IMR-90 (cell line): ENCODE data around the gene KDM5B. TPM values are rescaled to one million over a fixed set of nuclear protein-coding genes. Genes with fewer than 3 reads are reported as not detected.

Source experiments
- ATAC-seq: fragments of 200-7000 bp; cut with Tn5 transposase; 2 replicates; pipeline ENCODE4 v1.9.1; 2020; ENCODE audit warnings: low read depth, mild to moderate bottlenecking, moderate library complexity
- BruUV-seq: library from RNA; stranded (reverse); fragments of 400-500 nt; replicated peaks from 2 replicates; lab custom pipeline; 2021; lab: Mats Ljungman, UMichigan
- CTCF ChIA-PET: fragments of 300-600 bp; formaldehyde crosslinking; extraction: SDS; loops from one replicate; lab custom pipeline; 2021; ENCODE audit warnings: antibody characterized with exemption; lab: Yijun Ruan, JAX
- POLR2A ChIA-PET: fragments of 300-600 bp; sonication (Branson Sonifier 250); formaldehyde crosslinking; loops from one replicate; lab custom pipeline; 2022; ENCODE audit warnings: antibody characterized with exemption; ENCODE audit not compliant: unreplicated experiment; lab: Charles Lee
- DNase-seq: peaks from one replicate; pipeline ENCODE4 v3.0.0; 2013
- H2AFZ ChIP-seq: replicated peaks from 2 replicates; pipeline ENCODE3; 2013; ENCODE audit warnings: low read length, mild to moderate bottlenecking; ENCODE audit not compliant: poor library complexity
- H2AK5ac ChIP-seq: 2 replicates; pipeline ENCODE4 v1.6.1; 2013; ENCODE audit warnings: low read depth, low read length, inconsistent platforms
- H2AK9ac ChIP-seq: replicated peaks from 2 replicates; pipeline ENCODE3; 2013; ENCODE audit warnings: mild to moderate bottlenecking, low read depth, low read length, moderate library complexity; ENCODE audit not compliant: poor library complexity
- H2BK120ac ChIP-seq: 2 replicates; pipeline ENCODE4 v1.6.1; 2013; ENCODE audit warnings: low read depth, low read length, inconsistent platforms
- H2BK15ac ChIP-seq: 3 replicates; pipeline ENCODE4 v1.6.1; 2013; ENCODE audit warnings: low read depth, low read length, inconsistent platforms
- H2BK20ac ChIP-seq: 2 replicates; pipeline ENCODE4 v1.6.1; 2013; ENCODE audit warnings: low read depth, mild to moderate bottlenecking, inconsistent platforms, low read length, moderate library complexity
- H2BK5ac ChIP-seq: 2 replicates; pipeline ENCODE4 v1.6.1; 2013; ENCODE audit warnings: mild to moderate bottlenecking, low read depth, low read length, inconsistent platforms; ENCODE audit not compliant: poor library complexity, severe bottlenecking
- H3K14ac ChIP-seq: replicated peaks from 2 replicates; pipeline ENCODE4 v1.6.1; 2013; ENCODE audit warnings: low read depth, low read length, inconsistent platforms
- H3K18ac ChIP-seq: 2 replicates; pipeline ENCODE4 v1.6.1; 2013; ENCODE audit warnings: low read depth, low read length, control low read depth
- H3K23ac ChIP-seq: 2 replicates; pipeline ENCODE4 v1.6.1; 2013; ENCODE audit warnings: low read depth, low read length, inconsistent platforms
- H3K27ac ChIP-seq: 2 replicates; pipeline ENCODE4 v1.5.1; 2013; ENCODE audit warnings: mild to moderate bottlenecking, control low read depth, low read length; ENCODE audit not compliant: insufficient read depth
- H3K27me3 ChIP-seq: 2 replicates; pipeline ENCODE4 v1.6.1; 2013; ENCODE audit warnings: low read length; ENCODE audit not compliant: control insufficient read depth, insufficient read depth
- H3K36me3 ChIP-seq: 2 replicates; pipeline ENCODE4 v1.6.1; 2013; ENCODE audit warnings: low read length, mixed read lengths; ENCODE audit not compliant: control insufficient read depth, insufficient read depth
- H3K4ac ChIP-seq: 2 replicates; pipeline ENCODE4 v1.6.1; 2013; ENCODE audit warnings: low read depth, low read length, inconsistent platforms
- H3K4me1 ChIP-seq: 2 replicates; pipeline ENCODE4 v1.6.1; 2013; ENCODE audit warnings: low read length, mixed read lengths; ENCODE audit not compliant: control insufficient read depth, insufficient read depth
- H3K4me2 ChIP-seq: 2 replicates; pipeline ENCODE4 v1.6.1; 2013; ENCODE audit warnings: low read depth, mild to moderate bottlenecking, control low read depth, low read length, moderate library complexity
- H3K4me3 ChIP-seq: 2 replicates; pipeline ENCODE4 v1.5.1; 2013; ENCODE audit warnings: low read depth, mild to moderate bottlenecking, control low read depth, low read length, moderate library complexity; ENCODE audit not compliant: insufficient read depth
- H3K56ac ChIP-seq: 2 replicates; pipeline ENCODE4 v1.6.1; 2013; ENCODE audit warnings: low read length, inconsistent platforms; ENCODE audit not compliant: insufficient read depth; ENCODE audit errors: extremely low read depth
- H3K79me1 ChIP-seq, 2 experiments: 2 replicates each; pipeline ENCODE4 v1.6.1; 2013; ENCODE audit warnings: low read length in 2 of 2, inconsistent platforms in 1 of 2, low read depth in 1 of 2
- H3K9ac ChIP-seq: 2 replicates; pipeline ENCODE4 v1.6.1; 2013; ENCODE audit warnings: low read depth, low read length, control low read depth
- H3K9me1 ChIP-seq: 2 replicates; pipeline ENCODE4 v1.6.1; 2013; ENCODE audit warnings: low read length, inconsistent platforms; ENCODE audit not compliant: insufficient read depth
- H3K9me3 ChIP-seq: 2 replicates; pipeline ENCODE4 v1.6.1; 2013; ENCODE audit warnings: low read length; ENCODE audit not compliant: control insufficient read depth, insufficient read depth
- H4K20me1 ChIP-seq: 2 replicates; pipeline ENCODE4 v1.6.1; 2013; ENCODE audit warnings: low read length, inconsistent platforms; ENCODE audit not compliant: insufficient read depth
- H4K5ac ChIP-seq: 2 replicates; pipeline ENCODE4 v1.6.1; 2013; ENCODE audit warnings: mild to moderate bottlenecking, low read depth, low read length, control low read depth
- H4K8ac ChIP-seq, 2 experiments: 2 replicates each; pipeline ENCODE4 v1.6.1; 2013; ENCODE audit warnings: low read depth in 2 of 2, low read length in 2 of 2, control low read depth in 1 of 2, inconsistent platforms in 1 of 2
- H4K91ac ChIP-seq: 2 replicates; pipeline ENCODE4 v1.6.1; 2013; ENCODE audit warnings: low read depth, low read length, inconsistent platforms; ENCODE audit not compliant: insufficient read depth
- BHLHE40 ChIP-seq: fragments of 150-350 bp; IDR thresholded peaks from 2 replicates; pipeline ENCODE4 v1.6.1; 2016; ENCODE audit warnings: mild to moderate bottlenecking, low read depth, low read length
- CEBPB ChIP-seq: IDR thresholded peaks from 2 replicates; pipeline ENCODE4 v1.6.1; 2012; ENCODE audit warnings: low read depth, low read length, improper control_type of control experiment
- CTCF ChIP-seq: conservative IDR thresholded peaks from 2 replicates; pipeline ENCODE4 v1.5.1; 2012; ENCODE audit warnings: mild to moderate bottlenecking, low read depth, low read length, improper control_type of control experiment
- ELK1 ChIP-seq: fragments of 150-350 bp; IDR thresholded peaks from 2 replicates; pipeline ENCODE4 v1.6.1; 2016; ENCODE audit warnings: low read depth, mild to moderate bottlenecking, low read length, moderate library complexity, borderline replicate concordance
- MAZ ChIP-seq: IDR thresholded peaks from 2 replicates; pipeline ENCODE4 v1.6.1; 2012; ENCODE audit warnings: low read depth, mild to moderate bottlenecking, low read length, improper control_type of control experiment, moderate library complexity, borderline replicate concordance
- MXI1 ChIP-seq: IDR thresholded peaks from 2 replicates; pipeline ENCODE4 v1.6.1; 2012; ENCODE audit warnings: low read depth, mild to moderate bottlenecking, low read length, moderate library complexity, borderline replicate concordance
- NFE2L2 ChIP-seq: fragments of 150-350 bp; IDR thresholded peaks from 2 replicates; pipeline ENCODE4 v1.6.1; 2016; ENCODE audit warnings: low read depth, mild to moderate bottlenecking, low read length
- POLR2A ChIP-seq: IDR thresholded peaks from 2 replicates; pipeline ENCODE4 v1.6.1; 2012; ENCODE audit warnings: mild to moderate bottlenecking, low read depth, low read length
- RAD21 ChIP-seq: IDR thresholded peaks from 2 replicates; pipeline ENCODE4 v1.6.1; 2012; ENCODE audit warnings: low read length, improper control_type of control experiment
- RCOR1 ChIP-seq: IDR thresholded peaks from 2 replicates; pipeline ENCODE4 v1.6.1; 2012; ENCODE audit warnings: mild to moderate bottlenecking, low read length, improper control_type of control experiment; ENCODE audit not compliant: insufficient replicate concordance
- RFX5 ChIP-seq: IDR thresholded peaks from 2 replicates; pipeline ENCODE4 v1.8.0; 2012; ENCODE audit warnings: low read depth, mild to moderate bottlenecking, low read length, moderate library complexity
- USF2 ChIP-seq: fragments of 150-350 bp; IDR thresholded peaks from 2 replicates; pipeline ENCODE4 v1.6.1; 2017; ENCODE audit warnings: mild to moderate bottlenecking, antibody characterized with exemption, low read length, low read depth
- WGBS, 2 experiments: methylation state at CpG; one replicate each; pipeline versions ENCODE4 v1.1.5 to v1.1.7; 2013; ENCODE audit warnings: missing lambda C conversion rate in 2 of 2; ENCODE audit not compliant: insufficient read length in 1 of 2; ENCODE audit errors: extremely low coverage in 2 of 2; 5-methylcytosine and 5-hydroxymethylcytosine counted together
- dilution Hi-C: fragments of 300-500 bp; cut with HindIII; formaldehyde crosslinking; loops from one replicate; pipeline ENCODE4 v1.14.3; 2018; ENCODE audit warnings: low sequenced_read_pairs; ENCODE audit not compliant: unreplicated experiment
- in situ Hi-C: fragments of 300-500 bp; cut with MboI; formaldehyde crosslinking; loops from 3 replicates; pipeline ENCODE4 v1.14.3; 2019; ENCODE audit warnings: low sequenced_read_pairs, inconsistent platforms, mixed read lengths
- intact Hi-C: fragments of 100-400 bp; cut with micrococcal nuclease; formaldehyde crosslinking; loops from 2 replicates; pipeline ENCODE4 v1.10.0; 2022
- polyA plus RNA-seq, 3 experiments: library from polyadenylated mRNA; depleted of rRNA; stranded (reverse); fragments of >200 nt; gene quantifications; 2 replicates each; pipeline ENCODE4 v1.2.3, GENCODE V29; 2012; ENCODE audit warnings: low replicate concordance in 1 of 3
- total RNA-seq: library from RNA; depleted of rRNA; stranded (reverse); fragments of >200 nt; gene quantifications from 2 replicates; pipeline ENCODE4 v1.2.3, GENCODE V29; 2012

The KDM5B gene
- total and polyA plus RNA-seq, 2 of the 4 experiments (the other 2 are of a cell fraction), result 28.8 to 82.1 TPM

- TF ChIP-seq CTCF, result no peak
Observed at GRCh38 chr1:202810615-202811295, 2.5 kb upstream of the KDM5B start, which contains the start of gene PCAT6 (continued).

- intact Hi-C loops, result loop anchor here (2.0 kb wide), 1 partner anchor 51 kb away; no protein-coding TSS in a partner anchor
- peaks cover 3% of the 10 kb centered on the region for H3K4me1 ChIP-seq
- H3K56ac ChIP-seq, result peak overlapping the region; percentile 75; the same call in 1 of the 2 replicates
- 0 out of 2 replicates have a peak overlapping the region, but pooled peaks have one; percentile 0 for H2AK5ac ChIP-seq
- peak overlapping the region; percentile 86 for H3K14ac ChIP-seq
- H2BK120ac ChIP-seq, result peak overlapping the region; percentile 64
- H3K9ac ChIP-seq, result peak overlapping the region; percentile 51
- no CpG with 5 or more reads among the region's 13 CpGs for WGBS, 2 experiments
- no peaks in the 10 kb centered on the region for H3K27me3 ChIP-seq
- ChIA-PET CTCF (interaction anchor here (0.6 kb wide), 1 partner anchor 29 kb away, joined by 3 read pairs; no protein-coding TSS in a partner anchor), POLR2A (no interaction called here)
- in situ Hi-C loops, result no loop called here
- peak overlapping the region; percentile 56 for H2BK5ac ChIP-seq
- peak overlapping the region; percentile 55 for H4K91ac ChIP-seq
- H3K36me3 ChIP-seq, result no peaks in the 10 kb centered on the region
- peaks cover 19% of the 10 kb centered on the region for H4K20me1 ChIP-seq
- H3K4me2 ChIP-seq, result peak overlapping the region; percentile 62
- H4K8ac ChIP-seq, result peak overlapping the region; percentile 72 to 85
- H3K18ac ChIP-seq, result peak overlapping the region; percentile 5
- H3K4me3 ChIP-seq, result peak overlapping the region; percentile 94
- H2BK20ac ChIP-seq, result 0 out of 2 replicates have a peak overlapping the region, but pooled peaks have one; percentile 0
- H3K4ac ChIP-seq, result peak overlapping the region; percentile 85
- peak overlapping the region; percentile 20 for H3K23ac ChIP-seq
- H2BK15ac ChIP-seq, result peak overlapping the region; percentile 86; the same call in 2 of the 3 replicates
- no peaks in the 10 kb centered on the region for H3K9me3 ChIP-seq
- H3K27ac ChIP-seq, result peak overlapping the region; percentile 61
- H2AK9ac ChIP-seq, result peak overlapping the region; percentile 98
- no peak for ATAC-seq
- peak overlapping the region; percentile 8 for H4K5ac ChIP-seq
- dilution Hi-C loops, result no loop called here
- peaks cover 4 to 42% of the 10 kb centered on the region in 2 experiments; a peak in 3 of 4 replicates for H3K79me1 ChIP-seq
- peaks cover 7% of the 10 kb centered on the region for H3K9me1 ChIP-seq
- DNase-seq, result no peak
- H2AFZ ChIP-seq, result peak overlapping the region; percentile 94
- no TSS peak for BruUV-seq
- no peak for TF ChIP-seq RFX5
- no peak for TF ChIP-seq CEBPB
- no peak for TF ChIP-seq RCOR1
- TF ChIP-seq NFE2L2, result no peak
- TF ChIP-seq USF2, result no peak
- TF ChIP-seq MXI1, result no peak
- TF ChIP-seq ELK1, result no peak
- TF ChIP-seq BHLHE40, result no peak
- TF ChIP-seq POLR2A, result no peak
- no peak for TF ChIP-seq MAZ
- TF ChIP-seq RAD21, result no peak
Observed at GRCh38 chr1:202810193-202810614, 2.0 kb upstream of the KDM5B start.
